Measurements from ENCODE around the gene TMEM156. TPM values are rescaled to one million over a fixed set of nuclear protein-coding genes. Genes with fewer than 3 reads are reported as not detected.

Gene TMEM156
- total and polyA plus RNA-seq, 2 of the 4 experiments (the other 2 are of a cell fraction): 0.53 to 0.54 TPM

- H3K56ac ChIP-seq (ENCODE audit: extremely low read depth, insufficient read depth, low read length): no peak overlapping the region
- POLR2A ChIA-PET (ENCODE audit: unreplicated experiment): no interaction called here
- no peak overlapping the region; the same call in 1 of the 2 replicates for H2AK5ac ChIP-seq (ENCODE audit: low read depth, low read length)
- peak overlapping the region; percentile 15; the same call in 1 of the 2 replicates for H4K5ac ChIP-seq (ENCODE audit: low read depth, low read length)
- no peak overlapping the region for H3K27ac ChIP-seq (ENCODE audit: insufficient read depth, low read length)
- dilution Hi-C loops (cut with HindIII; ENCODE audit: low sequenced_read_pairs, unreplicated experiment) (no loop called here), intact Hi-C loops (cut with micrococcal nuclease) (no loop called here), in situ Hi-C loops (cut with MboI; ENCODE audit: low sequenced_read_pairs) (no loop called here)
- no peak overlapping the region for H3K9ac ChIP-seq (ENCODE audit: low read depth, low read length)
- no peak overlapping the region for H2AFZ ChIP-seq (replicated peaks; ENCODE audit: low read length, poor library complexity)
- no peak overlapping the region for H3K4me3 ChIP-seq (ENCODE audit: insufficient read depth, low read depth, low read length)
- no peak overlapping the region for H2BK120ac ChIP-seq (ENCODE audit: low read depth, low read length)
- H2BK20ac ChIP-seq (ENCODE audit: low read depth, low read length): no peak overlapping the region
- no peak overlapping the region for H2AK9ac ChIP-seq (replicated peaks; ENCODE audit: low read depth, low read length, poor library complexity)
- no peaks in the 10 kb centered on the region for H3K27me3 ChIP-seq (ENCODE audit: control insufficient read depth, insufficient read depth, low read length)
- peaks cover 69% of the 10 kb centered on the region for H3K36me3 ChIP-seq (ENCODE audit: control insufficient read depth, insufficient read depth, low read length)
- H4K8ac ChIP-seq (ENCODE audit: low read depth in 2 of 2, low read length in 2 of 2): peak overlapping the region in 1 of 2 experiments; percentile 19; a peak in 1 of 4 replicates
- no peak overlapping the region for H3K18ac ChIP-seq (ENCODE audit: low read depth, low read length)
- CTCF ChIA-PET: no interaction called here
- peaks cover 9% of the 10 kb centered on the region for H3K9me1 ChIP-seq (ENCODE audit: insufficient read depth, low read length)
- no peak overlapping the region for H4K91ac ChIP-seq (ENCODE audit: insufficient read depth, low read depth, low read length)
- no peaks in the 10 kb centered on the region for H3K9me3 ChIP-seq (ENCODE audit: control insufficient read depth, insufficient read depth, low read length)
- no CpG with 5 or more reads among the region's 3 CpGs for WGBS, 2 experiments (ENCODE audit: extremely low coverage in 2 of 2, insufficient read length in 1 of 2)
- H3K23ac ChIP-seq (ENCODE audit: low read depth, low read length): no peak overlapping the region
- no TSS peak for BruUV-seq (replicated peaks)
- DNase-seq (peak; percentile 14), ATAC-seq (ENCODE audit: low read depth) (no peak)
- no peak overlapping the region for H2BK15ac ChIP-seq (ENCODE audit: low read depth, low read length)
- H3K4me2 ChIP-seq (ENCODE audit: low read depth, low read length): no peak overlapping the region
- peak overlapping the region; percentile 31 for H2BK5ac ChIP-seq (ENCODE audit: low read depth, low read length, poor library complexity, severe bottlenecking)
- peak overlapping the region; percentile 28; the same call in 1 of the 2 replicates for H3K14ac ChIP-seq (replicated peaks; ENCODE audit: low read depth, low read length)
- no peak for TF ChIP-seq CTCF (conservative IDR thresholded peaks at IDR 0.05; ENCODE audit: low read depth, low read length)
- no peak for TF ChIP-seq NFE2L2 (IDR thresholded peaks at IDR 0.05; ENCODE audit: low read depth, low read length)
- TF ChIP-seq MAFK (IDR thresholded peaks at IDR 0.05; ENCODE audit: low read depth, low read length): no peak
- no peak for TF ChIP-seq CEBPB (IDR thresholded peaks at IDR 0.05; ENCODE audit: low read depth, low read length)
- no peak for TF ChIP-seq BHLHE40 (IDR thresholded peaks at IDR 0.05; ENCODE audit: low read depth, low read length)
- no peak for TF ChIP-seq ELK1 (IDR thresholded peaks at IDR 0.05; ENCODE audit: borderline replicate concordance, low read depth, low read length)
- no peak for TF ChIP-seq MAZ (IDR thresholded peaks at IDR 0.05; ENCODE audit: borderline replicate concordance, low read depth, low read length)
- TF ChIP-seq RAD21 (IDR thresholded peaks at IDR 0.05; ENCODE audit: low read length): no peak
- TF ChIP-seq MXI1 (IDR thresholded peaks at IDR 0.05; ENCODE audit: borderline replicate concordance, low read depth, low read length): no peak
- TF ChIP-seq RFX5 (IDR thresholded peaks at IDR 0.05; ENCODE audit: low read depth, low read length): no peak
- H3K4ac ChIP-seq (ENCODE audit: low read depth, low read length): no peak overlapping the region; the same call in 1 of the 2 replicates
- H3K79me1 ChIP-seq (ENCODE audit: low read depth in 1 of 2, low read length in 2 of 2): peaks cover 27 to 57% of the 10 kb centered on the region in 2 experiments
- H3K4me1 ChIP-seq (ENCODE audit: control insufficient read depth, insufficient read depth, low read length): peaks cover 2% of the 10 kb centered on the region; the same call in 1 of the 2 replicates
- 0 out of 2 replicates have a peak, but pooled peaks cover 15% of the 10 kb centered on the region for H4K20me1 ChIP-seq (ENCODE audit: insufficient read depth, low read length)
Observed at GRCh38 chr4:38919494-38919893, 112.7 kb downstream of the TMEM156 start.

Measured in IMR-90 (cell line).